Measurements from ENCODE around the gene PXMP2.

Gene PXMP2

DNA sequence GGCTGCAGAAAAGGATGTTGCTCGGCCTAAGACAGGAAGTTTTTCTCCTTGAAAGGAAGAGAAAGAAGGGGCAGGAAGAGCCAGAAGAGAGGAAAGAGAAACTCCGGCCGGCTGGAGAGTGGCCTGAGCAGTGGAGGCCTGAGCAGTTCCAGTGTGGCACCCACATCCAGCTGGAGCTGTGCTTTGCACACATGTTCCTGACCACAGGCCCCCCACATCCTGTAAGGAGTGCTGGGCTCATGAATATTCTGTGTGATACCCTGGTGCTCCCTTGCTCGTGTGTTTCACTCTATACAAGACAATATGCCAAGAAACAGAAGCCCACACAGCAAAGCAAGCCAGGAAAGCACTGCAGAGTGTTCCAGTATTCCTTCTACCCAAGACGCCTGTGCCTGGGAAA, 27.3 kb upstream of the PXMP2 start:
- no peaks in the 10 kb centered on the region for H3K79me1 ChIP-seq (ENCODE audit: low read length)
- H2AK5ac ChIP-seq (ENCODE audit: low read length), result no peak overlapping the region
- H4K8ac ChIP-seq (ENCODE audit: low read depth, low read length), result no peak overlapping the region
- H3K4me1 ChIP-seq (ENCODE audit: control insufficient read depth in 1 of 2, insufficient read depth in 2 of 2, low read length in 2 of 2), result no peaks in the 10 kb centered on the region
- H3K9ac ChIP-seq (ENCODE audit: low read length), result no peak overlapping the region
- no peak overlapping the region for H2BK12ac ChIP-seq (ENCODE audit: low read length)
- no peaks in the 10 kb centered on the region for H3K27me3 ChIP-seq (ENCODE audit: insufficient read depth, low read length)
- no peak overlapping the region for H2BK120ac ChIP-seq (ENCODE audit: insufficient read depth, low read length, poor library complexity)
- no peak overlapping the region for H2AFZ ChIP-seq (ENCODE audit: insufficient read depth, low read length, poor library complexity)
- DNase-seq, result no peak
- no peak overlapping the region for H3K18ac ChIP-seq (ENCODE audit: low read length)
- H3K14ac ChIP-seq (ENCODE audit: low read length), result no peak overlapping the region
- peaks cover 67 to 79% of the 10 kb centered on the region in 2 experiments for H3K36me3 ChIP-seq (ENCODE audit: control insufficient read depth in 1 of 2, insufficient read depth in 2 of 2, low read length in 2 of 2)
- H3K4ac ChIP-seq (ENCODE audit: low read depth, low read length), result no peak overlapping the region
- H3K79me2 ChIP-seq (ENCODE audit: control insufficient read depth, insufficient read depth, low read length, poor library complexity), result no peaks in the 10 kb centered on the region
- no peak overlapping the region for H4K12ac ChIP-seq (ENCODE audit: low read depth, low read length)
- no peak overlapping the region for H3K27ac ChIP-seq (ENCODE audit: low read depth, low read length)
- H3K4me3 ChIP-seq (ENCODE audit: low read depth, low read length), result no peak overlapping the region
- WGBS (ENCODE audit: extremely low coverage, insufficient coverage, insufficient read length), result no CpG with 5 or more reads among the region's 5 CpGs
- H4K91ac ChIP-seq (ENCODE audit: low read depth, low read length), result no peak overlapping the region
- H3K4me2 ChIP-seq (ENCODE audit: low read length), result no peak overlapping the region
- H2BK5ac ChIP-seq (ENCODE audit: low read depth, low read length, poor library complexity), result no peak overlapping the region
- H3K9me3 ChIP-seq (ENCODE audit: insufficient read depth, low read depth, low read length), result peaks cover 4% of the 10 kb centered on the region
- no peak overlapping the region for H3K23ac ChIP-seq (ENCODE audit: low read length)

DNA sequence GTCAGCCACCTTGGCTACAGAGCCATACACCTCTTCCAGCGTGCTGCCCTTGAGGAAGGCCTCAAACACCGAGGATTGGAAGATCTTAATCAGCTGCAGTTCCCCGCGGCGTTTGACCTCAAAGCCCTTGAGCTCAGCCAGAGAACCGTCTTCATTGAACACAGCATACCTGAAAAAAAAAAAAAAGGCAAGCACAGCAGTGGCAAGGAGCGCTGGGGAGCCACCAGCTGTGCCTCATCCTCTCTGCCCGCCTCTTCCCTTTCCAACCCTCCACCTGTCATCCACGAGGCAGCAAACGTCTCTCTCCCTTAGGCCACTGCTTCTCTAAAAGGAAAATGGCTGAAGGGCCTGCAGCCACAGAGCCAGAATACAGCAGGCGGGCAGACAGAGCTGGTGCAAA, 26.4 kb upstream of the PXMP2 start:
- H3K23ac ChIP-seq (ENCODE audit: low read length), result no peak overlapping the region
- no peak overlapping the region for H2BK12ac ChIP-seq (ENCODE audit: low read length)
- H2AFZ ChIP-seq (ENCODE audit: insufficient read depth, low read length, poor library complexity), result no peak overlapping the region
- H4K91ac ChIP-seq (ENCODE audit: low read depth, low read length), result no peak overlapping the region
- peaks cover 69 to 83% of the 10 kb centered on the region in 2 experiments for H3K36me3 ChIP-seq (ENCODE audit: control insufficient read depth in 1 of 2, insufficient read depth in 2 of 2, low read length in 2 of 2)
- no peak for DNase-seq
- peaks cover 6% of the 10 kb centered on the region for H3K9me3 ChIP-seq (ENCODE audit: insufficient read depth, low read depth, low read length)
- H2AK5ac ChIP-seq (ENCODE audit: low read length), result no peak overlapping the region
- no peaks in the 10 kb centered on the region for H3K4me1 ChIP-seq (ENCODE audit: control insufficient read depth in 1 of 2, insufficient read depth in 2 of 2, low read length in 2 of 2)
- no CpG with 5 or more reads among the region's 11 CpGs for WGBS (ENCODE audit: extremely low coverage, insufficient coverage, insufficient read length)
- no peak overlapping the region for H3K4me3 ChIP-seq (ENCODE audit: low read depth, low read length)
- no peak overlapping the region for H3K9ac ChIP-seq (ENCODE audit: low read length)
- no peak overlapping the region for H3K4ac ChIP-seq (ENCODE audit: low read depth, low read length)
- no peaks in the 10 kb centered on the region for H3K79me1 ChIP-seq (ENCODE audit: low read length)
- H3K27ac ChIP-seq (ENCODE audit: low read depth, low read length), result no peak overlapping the region
- no peak overlapping the region for H3K18ac ChIP-seq (ENCODE audit: low read length)
- H3K27me3 ChIP-seq (ENCODE audit: insufficient read depth, low read length), result no peaks in the 10 kb centered on the region
- H4K8ac ChIP-seq (ENCODE audit: low read depth, low read length), result no peak overlapping the region
- no peak overlapping the region for H3K4me2 ChIP-seq (ENCODE audit: low read length)
- H2BK120ac ChIP-seq (ENCODE audit: insufficient read depth, low read length, poor library complexity), result no peak overlapping the region
- H3K79me2 ChIP-seq (ENCODE audit: control insufficient read depth, insufficient read depth, low read length, poor library complexity), result no peaks in the 10 kb centered on the region
- no peak overlapping the region for H3K14ac ChIP-seq (ENCODE audit: low read length)
- H2BK5ac ChIP-seq (ENCODE audit: low read depth, low read length, poor library complexity), result no peak overlapping the region
- H4K12ac ChIP-seq (ENCODE audit: low read depth, low read length), result no peak overlapping the region

DNA sequence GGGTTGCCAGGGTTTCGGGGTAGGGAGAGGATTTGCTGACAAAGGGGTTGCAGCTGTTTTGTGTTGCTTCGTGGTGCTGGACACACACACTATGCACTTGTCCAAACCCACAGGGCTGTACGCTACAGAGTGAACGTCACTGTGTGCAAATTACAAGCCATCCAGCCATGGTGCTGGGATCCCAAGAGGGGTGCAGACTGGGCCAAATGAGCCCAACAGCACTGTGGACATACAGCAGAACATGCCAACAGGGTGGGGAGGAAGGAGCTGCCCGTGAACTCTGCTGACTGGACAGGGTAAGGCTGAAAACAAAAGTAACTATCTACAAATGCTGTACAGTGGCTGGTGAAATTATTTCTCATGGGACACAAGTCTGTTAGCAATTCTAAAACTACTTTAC, 25.4 kb upstream of the PXMP2 start:
- Histone ChIP-seq H2AK5ac (ENCODE audit: low read length) (no peak overlapping the region), H2AFZ (ENCODE audit: insufficient read depth, low read length, poor library complexity) (no peak overlapping the region), H3K18ac (ENCODE audit: low read length) (no peak overlapping the region), H3K27ac (ENCODE audit: low read depth, low read length) (no peak overlapping the region), H2BK12ac (ENCODE audit: low read length) (no peak overlapping the region), H3K14ac (ENCODE audit: low read length) (no peak overlapping the region), H3K79me1 (ENCODE audit: low read length) (no peaks in the 10 kb centered on the region), H3K27me3 (ENCODE audit: insufficient read depth, low read length) (no peaks in the 10 kb centered on the region), H4K12ac (ENCODE audit: low read depth, low read length) (no peak overlapping the region), H3K4ac (ENCODE audit: low read depth, low read length) (no peak overlapping the region), H3K4me1 (ENCODE audit: control insufficient read depth in 1 of 2, insufficient read depth in 2 of 2, low read length in 2 of 2) (no peaks in the 10 kb centered on the region), H3K4me2 (ENCODE audit: low read length) (no peak overlapping the region), H3K9me3 (ENCODE audit: insufficient read depth, low read depth, low read length) (peaks cover 6% of the 10 kb centered on the region), H4K91ac (ENCODE audit: low read depth, low read length) (no peak overlapping the region), H3K9ac (ENCODE audit: low read length) (no peak overlapping the region), H3K23ac (ENCODE audit: low read length) (no peak overlapping the region), H2BK120ac (ENCODE audit: insufficient read depth, low read length, poor library complexity) (no peak overlapping the region), H4K8ac (ENCODE audit: low read depth, low read length) (no peak overlapping the region), H3K36me3 (ENCODE audit: control insufficient read depth in 1 of 2, insufficient read depth in 2 of 2, low read length in 2 of 2) (peaks cover 73 to 88% of the 10 kb centered on the region in 2 experiments), H3K79me2 (ENCODE audit: control insufficient read depth, insufficient read depth, low read length, poor library complexity) (no peaks in the 10 kb centered on the region), H2BK5ac (ENCODE audit: low read depth, low read length, poor library complexity) (no peak overlapping the region), H3K4me3 (ENCODE audit: low read depth, low read length) (no peak overlapping the region)
- DNase-seq, result no peak
- WGBS (ENCODE audit: extremely low coverage, insufficient coverage, insufficient read length), result no CpG with 5 or more reads among the region's 5 CpGs

- no CpG with 5 or more reads among the region's 29 CpGs for WGBS (ENCODE audit: extremely low coverage, insufficient coverage, insufficient read length)
- H3K4me2 ChIP-seq (ENCODE audit: low read length), result no peak overlapping the region
- no peak overlapping the region for H3K4ac ChIP-seq (ENCODE audit: low read depth, low read length)
These were observed 24.3 kb upstream of the PXMP2 start for GRCh38 chr12:132662901-132663755.

More at GRCh38 chr12:132662901-132663755, 24.3 kb upstream of the PXMP2 start:
- no peak overlapping the region for H3K9ac ChIP-seq (ENCODE audit: low read length)
- no peak overlapping the region for H4K12ac ChIP-seq (ENCODE audit: low read depth, low read length)
- H3K36me3 ChIP-seq (ENCODE audit: control insufficient read depth in 1 of 2, insufficient read depth in 2 of 2, low read length in 2 of 2), result peaks cover 77 to 86% of the 10 kb centered on the region in 2 experiments
- H3K23ac ChIP-seq (ENCODE audit: low read length), result no peak overlapping the region
- no peak overlapping the region for H3K14ac ChIP-seq (ENCODE audit: low read length)
- no peak overlapping the region for H2AFZ ChIP-seq (ENCODE audit: insufficient read depth, low read length, poor library complexity)
- no peaks in the 10 kb centered on the region for H3K4me1 ChIP-seq (ENCODE audit: control insufficient read depth in 1 of 2, insufficient read depth in 2 of 2, low read length in 2 of 2)
- no peak for DNase-seq
- H2BK120ac ChIP-seq (ENCODE audit: insufficient read depth, low read length, poor library complexity), result no peak overlapping the region
- no peak overlapping the region for H2BK5ac ChIP-seq (ENCODE audit: low read depth, low read length, poor library complexity)
- H3K27me3 ChIP-seq (ENCODE audit: insufficient read depth, low read length), result no peaks in the 10 kb centered on the region
- no peaks in the 10 kb centered on the region for H3K79me2 ChIP-seq (ENCODE audit: control insufficient read depth, insufficient read depth, low read length, poor library complexity)
- H4K8ac ChIP-seq (ENCODE audit: low read depth, low read length), result no peak overlapping the region
- H3K4me3 ChIP-seq (ENCODE audit: low read depth, low read length), result no peak overlapping the region
- H2BK12ac ChIP-seq (ENCODE audit: low read length), result no peak overlapping the region
- H3K9me3 ChIP-seq (ENCODE audit: insufficient read depth, low read depth, low read length), result peaks cover 4% of the 10 kb centered on the region
- H2AK5ac ChIP-seq (ENCODE audit: low read length), result no peak overlapping the region
- no peak overlapping the region for H3K27ac ChIP-seq (ENCODE audit: low read depth, low read length)
- H4K91ac ChIP-seq (ENCODE audit: low read depth, low read length), result no peak overlapping the region
- no peak overlapping the region for H3K18ac ChIP-seq (ENCODE audit: low read length)
- no peaks in the 10 kb centered on the region for H3K79me1 ChIP-seq (ENCODE audit: low read length)

Data from trophoblast cell (in vitro differentiated cells and primary cell).